Measurements from ENCODE around the gene ACTRT2. TPM values are rescaled to one million over a fixed set of nuclear protein-coding genes. Genes with fewer than 3 reads are reported as not detected.

ACTRT2 gene
- total RNA-seq, 1 donor from 2014 or later = not detected

DNA sequence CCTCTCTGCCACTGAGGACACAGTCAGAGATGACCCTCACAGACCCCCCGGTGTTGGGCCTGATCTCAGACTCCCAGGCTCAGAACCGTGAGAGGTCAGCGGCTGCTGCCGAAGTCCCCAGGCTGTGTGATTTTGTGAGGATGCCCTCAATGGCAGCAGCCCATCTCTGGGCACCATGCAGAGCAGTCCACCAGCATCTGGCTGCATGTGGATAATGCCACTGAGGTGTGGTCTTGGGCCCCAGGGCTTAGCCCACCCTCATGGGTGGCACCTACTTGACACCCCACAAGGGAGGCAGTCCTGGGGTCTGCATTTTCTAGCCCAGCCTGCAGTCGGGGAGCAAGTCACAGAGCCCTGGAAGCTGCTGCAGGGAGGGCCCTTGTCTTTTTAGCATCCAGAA is 5.5 kb upstream of the ACTRT2 start:
- no peak for FAIRE-seq
- no peak for DNase-seq (ENCODE audit: low spot score in 2 of 2)

DNA sequence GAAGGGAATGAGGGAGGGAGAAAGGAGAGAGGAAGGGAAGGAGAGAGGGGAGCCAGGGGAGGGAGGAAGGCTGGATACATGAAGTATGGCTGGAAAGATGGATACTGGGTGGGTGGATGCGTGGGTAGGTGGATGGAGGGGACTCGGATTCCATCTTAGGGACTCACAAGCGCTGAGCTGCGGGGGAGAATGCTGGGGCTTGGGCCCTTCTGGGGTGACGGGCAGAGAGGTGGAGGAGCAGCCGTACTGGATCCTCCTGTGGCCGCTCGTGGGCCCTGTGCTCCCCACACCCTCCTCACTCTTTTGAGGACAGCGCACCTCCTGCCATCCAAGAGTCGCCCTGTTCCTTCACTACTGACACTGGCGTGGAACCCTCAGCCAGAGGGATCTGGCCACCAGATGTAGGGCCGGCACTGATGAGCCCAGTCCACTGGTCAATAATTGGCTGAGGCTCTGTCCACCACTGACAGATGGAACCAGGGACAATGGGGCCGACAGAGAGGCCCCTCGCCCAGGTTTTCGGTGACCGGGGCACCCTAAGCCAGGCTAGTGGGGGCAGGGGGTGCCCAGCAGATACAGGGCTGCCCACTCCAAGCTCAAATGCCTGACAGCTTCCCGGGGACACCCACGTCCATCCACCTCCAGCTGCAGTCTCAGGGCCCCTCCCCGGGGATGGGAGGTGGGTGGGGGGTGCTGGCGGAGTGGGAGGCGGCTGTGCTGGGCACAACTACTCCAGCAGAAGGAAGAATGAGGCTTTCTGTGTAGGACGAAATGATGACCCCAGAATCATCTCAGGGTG is 4.4 kb upstream of the ACTRT2 start:
- no peak for DNase-seq (ENCODE audit: low spot score in 2 of 2)
- FAIRE-seq = no peak

DNA sequence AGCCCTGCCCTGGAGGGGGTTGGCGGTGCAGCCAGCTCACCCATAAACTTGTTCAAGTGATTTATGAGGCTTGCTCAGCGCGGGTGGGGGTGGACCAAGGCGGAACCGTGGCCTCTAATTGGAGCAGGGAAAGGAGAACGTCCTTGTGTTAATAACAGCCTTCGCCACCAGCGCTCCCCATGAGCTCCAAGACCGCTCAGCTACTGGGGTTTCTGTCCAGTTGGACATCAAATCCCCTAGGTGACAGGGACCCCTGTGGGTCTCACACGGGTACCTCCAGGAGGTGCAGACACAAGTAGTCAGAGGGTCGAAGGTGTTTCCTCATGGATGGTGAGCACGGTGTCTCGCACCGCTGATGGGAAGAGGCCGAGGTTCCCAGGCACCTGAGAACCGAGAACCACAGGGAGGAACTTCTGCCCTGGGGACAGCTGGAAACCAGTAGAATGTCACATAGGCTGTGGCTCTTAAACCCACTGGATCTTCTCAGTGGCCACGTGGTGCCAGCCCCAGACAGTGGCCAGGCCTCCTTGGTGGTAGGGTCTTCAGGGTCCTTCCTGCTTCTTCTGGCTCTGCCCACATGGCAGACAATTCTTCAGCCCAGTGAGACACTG is 3.7 kb upstream of the ACTRT2 start:
- DNase-seq (ENCODE audit: low spot score in 2 of 2) (no peak), FAIRE-seq (no peak)

DNA sequence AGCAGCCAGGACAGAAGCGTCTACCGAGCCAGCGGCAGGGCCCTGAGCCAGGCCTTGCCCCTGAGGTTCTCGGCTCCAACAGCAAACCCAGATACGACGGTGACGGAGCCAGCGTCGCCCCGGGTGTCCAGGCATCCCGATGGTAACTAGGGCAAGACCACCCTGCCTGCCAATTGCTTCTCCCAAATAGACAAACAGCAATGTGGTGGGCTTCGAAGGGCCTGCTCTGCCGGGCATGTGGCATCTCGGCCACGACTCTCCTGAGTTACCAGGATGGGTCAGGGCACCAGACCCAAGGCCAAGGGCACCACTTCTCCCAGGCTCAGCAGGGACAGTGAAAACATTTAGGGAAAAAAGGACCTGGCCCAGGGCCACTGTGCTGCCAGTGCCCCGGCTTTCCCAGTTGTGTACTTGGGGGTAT is 3.2 kb upstream of the ACTRT2 start:
- FAIRE-seq (no peak), DNase-seq (ENCODE audit: low spot score in 2 of 2) (no peak)

DNA sequence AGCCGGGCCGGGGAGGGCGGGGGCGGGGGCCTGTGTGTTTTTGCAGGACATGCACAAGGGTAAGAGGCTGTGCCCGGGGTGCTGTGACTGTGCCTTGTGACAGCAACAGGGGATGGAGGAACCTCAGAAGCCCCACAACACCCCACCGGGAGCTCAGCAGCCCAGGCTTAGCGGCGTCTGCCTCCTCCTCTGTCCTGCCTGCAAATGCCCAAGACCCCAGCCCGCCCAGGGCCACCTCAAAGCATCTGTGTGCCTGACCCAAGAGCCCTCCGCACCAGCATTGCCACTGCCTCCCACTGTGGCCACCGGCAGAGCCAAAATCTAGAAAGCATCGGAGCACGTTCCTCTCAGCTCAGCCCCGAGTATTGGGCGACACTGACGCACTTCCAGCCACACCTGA is 2.7 kb upstream of the ACTRT2 start:
- DNase-seq (ENCODE audit: low spot score in 2 of 2) (no peak), FAIRE-seq (no peak)

DNA sequence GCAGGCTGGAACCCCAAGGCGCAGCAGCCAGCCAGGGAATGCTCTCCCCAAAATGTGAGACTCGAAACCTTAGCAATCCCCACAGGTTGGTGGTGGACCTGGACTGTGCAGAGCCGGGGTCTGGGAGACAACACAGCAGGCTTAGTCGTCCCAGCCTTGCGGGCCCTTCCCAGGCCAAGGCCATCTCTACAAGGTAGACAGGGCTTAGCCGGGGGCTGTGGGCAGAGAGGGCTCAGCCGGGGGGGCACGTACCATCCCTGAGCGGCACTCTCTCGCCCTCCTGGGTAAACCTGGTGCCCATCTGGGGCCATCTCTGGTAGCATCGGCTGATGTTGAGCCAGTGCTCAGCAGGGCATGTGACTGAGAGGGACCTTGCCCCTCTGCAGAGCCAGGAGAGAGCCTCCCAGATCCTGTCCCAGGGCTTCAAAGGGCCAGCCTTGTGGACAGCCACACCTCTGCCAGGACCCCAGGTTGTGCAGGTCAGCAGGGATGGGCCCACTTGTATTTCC is 2.2 kb upstream of the ACTRT2 start:
- no peak for DNase-seq (ENCODE audit: low spot score in 2 of 2)
- no peak for FAIRE-seq

DNA sequence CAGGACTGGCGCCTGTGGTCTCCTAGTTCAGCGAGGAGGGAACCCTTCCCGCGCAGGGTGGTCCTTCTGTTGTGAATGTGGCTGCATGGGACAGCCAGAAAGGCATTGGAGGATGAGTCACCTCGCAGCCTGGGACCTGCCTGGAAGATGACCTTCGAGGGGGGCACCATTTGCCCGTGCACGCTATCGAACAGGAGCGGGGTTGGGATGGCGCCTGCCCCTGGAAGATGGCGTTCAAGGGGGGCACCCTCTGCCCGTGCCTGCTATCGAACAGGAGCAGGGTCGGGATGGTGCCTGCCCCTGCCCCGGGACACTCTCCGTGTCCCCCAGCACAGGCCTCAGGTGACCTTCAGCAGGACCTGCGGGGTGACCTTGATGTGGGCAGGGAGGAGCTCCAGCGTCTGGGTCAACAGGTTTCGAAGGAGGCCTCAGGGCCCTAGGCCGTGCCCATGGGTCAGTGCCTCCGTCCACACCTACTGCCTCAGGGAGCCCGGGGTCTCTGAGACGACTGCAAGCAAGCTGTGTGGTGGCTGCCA is 1.7 kb upstream of the ACTRT2 start:
- FAIRE-seq (no peak), DNase-seq (ENCODE audit: low spot score in 2 of 2) (no peak)

DNA sequence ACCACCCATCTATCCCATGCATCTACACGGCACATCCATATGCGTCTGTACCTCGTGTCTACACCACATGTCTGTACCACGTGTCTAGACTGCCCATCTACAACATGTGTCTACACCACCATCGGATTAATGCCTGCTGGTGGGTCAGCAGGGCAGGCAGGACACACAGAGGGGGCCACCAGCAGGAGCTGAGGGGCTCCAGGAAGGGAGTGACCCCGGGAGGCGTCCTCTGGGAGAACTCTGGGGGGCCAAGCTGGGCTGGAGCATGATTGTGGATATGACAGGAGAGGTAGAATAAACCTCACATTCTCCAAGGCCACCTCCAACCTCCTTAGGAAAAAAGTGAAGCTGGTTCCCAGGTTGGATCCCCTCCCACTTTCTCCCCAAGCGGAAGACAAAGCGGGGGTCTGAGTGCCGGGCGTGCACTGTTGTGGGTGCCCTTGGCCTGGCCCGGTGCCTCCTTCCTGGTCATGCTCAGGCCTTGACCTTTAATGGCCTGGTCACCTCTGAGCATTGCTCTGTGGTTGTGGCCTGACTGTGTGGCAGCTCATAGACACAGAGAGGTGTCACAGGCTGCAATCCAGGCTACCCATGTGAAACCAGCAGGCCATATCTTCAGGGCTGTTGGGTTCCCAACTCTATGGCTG is 881 bp upstream of the ACTRT2 start:
- FAIRE-seq (no peak), DNase-seq (ENCODE audit: low spot score in 2 of 2) (no peak)

DNA sequence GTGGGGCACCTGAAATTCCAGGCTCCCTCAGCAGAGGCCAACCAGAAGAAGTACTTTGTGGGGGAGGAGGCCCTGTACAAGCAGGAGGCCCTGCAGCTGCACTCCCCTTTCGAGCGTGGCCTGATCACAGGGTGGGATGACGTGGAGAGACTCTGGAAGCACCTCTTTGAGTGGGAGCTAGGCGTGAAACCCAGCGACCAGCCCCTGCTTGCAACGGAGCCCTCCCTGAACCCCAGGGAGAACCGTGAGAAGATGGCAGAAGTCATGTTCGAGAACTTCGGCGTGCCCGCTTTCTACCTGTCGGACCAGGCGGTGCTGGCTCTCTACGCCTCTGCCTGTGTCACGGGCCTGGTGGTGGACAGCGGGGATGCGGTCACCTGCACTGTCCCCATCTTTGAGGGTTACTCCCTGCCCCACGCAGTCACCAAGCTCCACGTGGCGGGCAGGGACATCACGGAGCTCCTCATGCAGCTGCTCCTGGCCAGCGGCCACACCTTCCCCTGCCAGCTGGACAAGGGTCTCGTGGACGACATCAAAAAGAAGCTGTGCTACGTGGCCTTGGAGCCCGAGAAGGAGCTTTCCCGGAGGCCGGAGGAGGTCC is 634 bp downstream of the ACTRT2 start:
- FAIRE-seq (no peak), DNase-seq (ENCODE audit: low spot score in 2 of 2) (no peak)

DNA sequence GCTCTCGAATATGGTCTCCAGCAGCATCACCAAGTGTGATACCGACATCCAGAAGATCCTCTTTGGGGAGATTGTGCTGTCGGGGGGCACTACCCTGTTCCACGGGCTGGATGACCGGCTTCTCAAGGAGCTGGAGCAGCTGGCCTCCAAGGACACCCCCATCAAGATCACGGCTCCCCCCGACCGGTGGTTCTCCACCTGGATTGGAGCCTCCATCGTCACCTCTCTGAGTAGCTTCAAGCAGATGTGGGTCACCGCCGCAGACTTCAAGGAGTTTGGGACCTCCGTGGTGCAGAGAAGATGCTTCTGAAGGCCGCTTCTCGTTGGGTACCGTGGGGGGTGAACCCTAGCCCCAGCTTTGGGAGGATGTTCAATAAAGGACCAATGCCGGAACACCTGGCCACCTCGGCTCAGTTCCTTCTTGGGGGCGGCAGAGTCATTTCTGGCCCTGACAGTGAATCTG is 1.3 kb downstream of the ACTRT2 start:
- no peak for DNase-seq (ENCODE audit: low spot score in 2 of 2)
- FAIRE-seq = no peak

DNA sequence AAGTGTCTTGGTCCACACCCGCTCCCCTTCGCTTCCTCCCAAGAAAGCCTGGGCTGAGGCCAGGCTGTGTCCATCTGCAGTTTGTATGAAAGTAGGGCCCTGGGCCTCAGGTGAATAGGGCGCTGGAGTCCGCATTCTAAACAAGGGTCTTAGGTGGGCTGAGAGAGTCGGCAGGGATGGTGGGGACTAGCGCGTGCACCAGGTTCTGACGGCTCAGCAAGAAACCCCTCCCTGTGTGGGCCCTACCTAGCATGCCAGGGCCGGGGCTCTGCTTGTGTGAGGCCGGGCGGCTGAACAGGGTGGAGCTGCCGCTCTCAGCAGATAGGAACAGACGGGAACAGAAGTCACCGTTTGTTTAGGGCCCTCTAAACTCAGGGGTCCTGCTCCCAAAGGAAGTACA is 1.7 kb downstream of the ACTRT2 start:
- no peak for DNase-seq (ENCODE audit: low spot score in 2 of 2)
- FAIRE-seq = no peak

DNA sequence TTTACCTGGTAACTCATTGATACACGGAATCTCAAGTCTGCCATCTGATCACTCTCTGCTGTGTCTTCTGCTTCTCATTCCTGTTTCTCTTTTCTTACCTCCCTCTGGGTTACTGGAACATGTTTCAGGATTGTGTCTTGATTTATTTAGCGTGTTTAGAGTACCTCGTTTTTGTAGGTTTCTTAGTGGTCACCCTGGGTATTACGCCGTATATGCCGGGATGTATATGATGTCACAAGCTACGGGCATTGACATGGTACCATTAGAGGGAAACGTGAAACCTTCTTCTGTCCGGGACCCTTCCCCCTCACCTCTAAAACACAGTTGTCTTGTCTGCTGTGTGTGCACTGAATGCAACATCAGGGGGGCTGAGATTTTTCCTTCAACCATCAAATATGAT is 2.8 kb downstream of the ACTRT2 start:
- no peak for FAIRE-seq
- DNase-seq (ENCODE audit: low spot score in 2 of 2) = no peak

DNA sequence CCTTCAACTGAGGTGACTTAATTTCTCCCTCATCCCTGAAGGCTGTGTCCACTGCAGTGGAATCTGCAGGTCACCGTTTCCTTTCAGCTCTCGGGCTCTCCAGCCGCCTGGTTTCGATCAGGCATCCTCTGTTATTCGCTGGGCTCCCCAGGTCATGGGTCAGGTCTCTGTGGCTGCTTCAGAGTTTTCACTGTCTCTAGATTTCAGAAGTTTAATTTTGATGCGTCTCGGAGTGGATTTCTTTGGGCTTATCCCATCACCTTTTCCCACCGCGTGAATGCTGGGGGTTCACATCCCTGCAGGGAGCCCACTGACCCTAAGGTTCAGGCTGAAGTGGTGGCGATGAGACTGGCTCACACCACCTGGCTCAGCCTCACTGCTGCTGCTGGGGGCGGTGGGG is 3.3 kb downstream of the ACTRT2 start:
- no peak for FAIRE-seq
- DNase-seq (ENCODE audit: low spot score in 2 of 2) = no peak

DNA sequence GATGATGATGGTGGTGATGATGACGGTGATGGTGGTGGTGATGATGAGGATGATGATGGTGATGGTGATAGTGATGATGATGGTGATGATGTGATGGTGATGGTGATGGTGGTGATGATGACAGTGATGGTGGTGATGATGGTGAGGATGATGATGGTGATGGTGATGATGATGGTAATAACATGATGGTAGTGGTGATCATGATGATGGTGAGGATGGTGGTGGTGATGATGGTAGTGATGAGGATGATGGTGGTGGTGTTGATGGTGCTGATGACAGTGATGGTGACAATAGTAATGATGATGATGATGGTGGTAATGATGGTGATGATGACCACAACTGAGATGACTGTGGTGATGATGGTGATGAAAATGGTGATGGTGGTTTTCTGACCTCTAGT is 4.9 kb downstream of the ACTRT2 start:
- DNase-seq (ENCODE audit: low spot score in 2 of 2) = no peak
- no peak for FAIRE-seq

DNA sequence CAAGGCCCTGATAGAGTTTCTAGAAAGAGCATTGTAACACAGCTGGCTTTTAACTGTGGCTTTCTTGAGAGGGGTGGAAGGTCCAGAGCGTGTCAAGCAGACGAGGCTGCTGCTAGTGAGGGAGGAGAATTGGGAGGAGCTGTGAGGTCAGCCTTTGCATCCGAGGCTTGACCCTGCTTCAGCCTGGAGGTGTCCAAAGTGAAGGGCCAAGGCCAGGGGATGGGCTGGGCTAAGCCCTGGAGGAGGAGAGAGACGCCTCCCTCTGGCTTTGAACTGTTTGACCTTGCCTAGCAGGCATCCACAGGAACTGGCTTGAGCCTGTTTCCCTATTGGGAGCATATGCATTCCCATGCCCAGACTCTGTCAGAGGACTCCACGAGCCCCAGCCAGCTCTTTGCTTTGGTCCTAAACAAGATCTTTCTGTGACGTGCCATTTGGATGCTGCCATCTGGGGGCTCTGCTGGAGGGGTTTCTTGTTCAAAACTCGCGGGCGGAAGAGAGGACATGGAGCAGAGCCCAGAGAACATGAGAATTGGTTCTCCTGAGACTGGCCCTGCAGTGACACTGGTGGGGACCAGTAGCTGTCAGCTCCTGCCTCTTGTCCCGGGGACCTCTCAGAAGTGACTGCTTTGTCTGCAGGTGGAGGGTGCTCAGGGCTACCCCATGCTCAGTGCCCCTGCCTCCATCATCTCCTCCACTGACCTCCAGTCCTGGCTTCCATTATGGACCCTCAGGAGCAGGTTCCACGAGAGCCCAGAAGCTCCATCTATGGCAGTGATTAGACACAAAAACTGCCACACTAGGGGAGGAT is 5.5 kb downstream of the ACTRT2 start:
- FAIRE-seq (no peak), DNase-seq (ENCODE audit: low spot score in 2 of 2) (no peak)

DNA sequence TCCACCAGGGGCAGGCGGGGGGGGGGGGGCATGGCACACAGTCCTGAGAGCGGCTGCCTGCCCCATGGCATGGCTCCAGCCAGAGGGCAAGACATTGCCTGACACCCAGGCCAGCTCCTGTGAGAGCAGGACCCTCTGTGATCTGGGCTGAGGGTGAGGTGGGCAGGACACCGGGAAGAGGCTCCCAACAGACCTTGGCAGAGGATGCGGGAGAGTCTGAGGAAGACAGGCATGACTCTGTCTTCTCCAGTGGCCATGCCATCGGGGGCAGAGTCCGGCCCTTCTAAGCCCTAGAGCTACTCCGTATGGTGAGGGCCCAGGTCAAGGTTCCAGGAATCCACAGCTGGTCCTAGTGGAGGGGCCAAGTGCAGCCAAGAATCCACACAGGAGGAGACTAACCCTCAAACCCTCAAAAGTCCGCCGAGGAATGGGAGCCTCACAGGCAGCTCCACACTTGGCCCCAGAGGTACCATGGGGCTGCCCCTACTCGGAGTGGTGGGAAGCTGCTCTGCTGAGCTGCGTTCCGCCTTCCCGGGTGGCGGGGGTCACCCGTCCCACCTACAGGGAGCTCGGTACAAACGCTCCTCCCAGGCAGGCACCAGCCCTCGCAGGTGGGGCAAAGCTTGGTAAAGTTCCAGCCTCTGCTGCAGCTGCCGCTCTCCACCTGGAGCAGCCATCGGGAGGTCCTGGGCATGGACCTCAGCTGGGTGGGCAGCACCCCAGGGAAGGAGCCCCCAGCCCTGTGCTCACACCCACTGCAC is 6.5 kb downstream of the ACTRT2 start:
- FAIRE-seq (no peak), DNase-seq (ENCODE audit: low spot score in 2 of 2) (no peak)

DNA sequence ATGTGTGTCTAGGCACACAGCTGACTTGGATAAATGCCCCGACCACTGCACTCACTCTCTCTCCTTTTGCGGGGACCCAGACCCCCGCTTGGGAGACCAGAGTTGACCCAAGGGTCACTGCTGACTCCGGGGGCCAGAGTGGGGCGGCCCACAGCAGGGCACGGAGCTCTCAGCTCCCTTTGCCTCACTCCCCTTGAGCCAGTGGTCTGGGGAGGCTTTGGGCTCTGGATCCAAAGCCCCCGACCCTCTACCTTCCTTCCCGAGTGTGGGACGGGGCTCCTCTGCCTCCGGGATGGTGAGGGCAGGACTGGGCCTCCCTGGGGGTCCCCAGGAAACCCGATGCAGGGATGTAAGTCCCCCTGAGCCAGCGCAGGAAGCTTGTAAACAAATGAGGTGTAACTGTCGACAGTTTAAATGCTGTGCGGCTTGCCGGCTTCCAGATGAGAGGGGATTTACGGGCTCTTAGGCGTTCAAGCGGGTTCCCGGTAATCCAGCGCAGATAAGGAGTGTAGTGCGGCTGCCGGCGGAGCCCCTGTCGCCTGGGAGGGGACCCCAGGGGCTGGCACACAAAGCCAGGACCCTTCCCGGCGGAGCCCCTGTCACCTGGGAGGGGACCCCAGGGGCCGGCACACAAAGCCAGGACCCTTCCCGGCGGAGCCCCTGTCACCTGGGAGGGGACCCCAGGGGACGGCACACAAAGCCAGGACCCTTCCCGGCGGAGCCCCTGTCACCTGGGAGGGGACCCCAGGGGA is 7.4 kb downstream of the ACTRT2 start:
- FAIRE-seq (no peak), DNase-seq (ENCODE audit: low spot score in 2 of 2) (no peak)

DNA sequence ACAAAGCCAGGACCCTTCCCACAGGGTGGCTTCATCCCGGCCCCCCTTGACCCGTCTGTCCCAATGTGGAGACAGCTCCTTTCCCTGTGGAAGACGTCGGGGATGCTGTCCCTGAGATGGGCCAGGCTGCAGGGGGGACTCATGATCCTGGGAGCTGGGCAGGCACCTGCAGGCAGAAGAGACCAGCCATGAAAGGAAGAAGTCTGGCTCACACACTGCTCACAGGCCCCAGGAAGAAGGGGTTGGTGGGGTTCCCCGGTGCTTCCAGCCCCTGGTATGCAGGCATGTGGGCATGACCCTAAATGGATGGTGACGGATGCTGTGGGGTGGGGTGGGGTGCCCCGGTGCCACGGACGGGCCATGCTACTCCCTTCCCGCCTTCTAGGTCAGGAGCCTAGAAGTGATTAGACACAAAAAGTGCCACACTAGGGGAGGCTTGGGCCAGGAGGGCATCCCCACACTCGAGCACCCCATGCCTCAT is 8.3 kb downstream of the ACTRT2 start:
- DNase-seq (ENCODE audit: low spot score in 2 of 2) (no peak), FAIRE-seq (no peak)
